ENCODE data around the gene RALGPS1. TPM values are rescaled to one million over a fixed set of nuclear protein-coding genes. Genes with fewer than 3 reads are reported as not detected.
A peak's percentile ranks its signal among the peaks of the same experiment; 100 is the strongest.

RALGPS1 gene
- total RNA-seq, result 21.1 TPM
- long read RNA-seq, partial matches to known transcripts, result 4 of 14 reads
- long read RNA-seq, other reads (novel, unspliced or antisense), result 10 of 14 reads

GRCh38 chr9:126914458-126915280, at the start of gene RALGPS1:
RALGPS1 (plus strand) TSS chr9:126914782; CDS start chr9:126962290, 47,508 bp downstream.
- DNase-seq (peak; percentile 98), ATAC-seq (peak; percentile 99)
- intact Hi-C loops (cut with micrococcal nuclease), result no loop called here

GRCh38 chr9:126869368-126869767, 45.2 kb upstream of the RALGPS1 start:
- no peak for DNase-seq
- ATAC-seq, result no peak
- intact Hi-C loops (cut with micrococcal nuclease), result no loop called here

- DNase-seq (no peak), ATAC-seq (no peak)
- intact Hi-C loops (cut with micrococcal nuclease), result no loop called here
Measured at GRCh38 chr9:126872516-126872915, 42.1 kb upstream of the RALGPS1 start.

- peak; percentile 26 for ATAC-seq
- intact Hi-C loops (cut with micrococcal nuclease), result no loop called here
- no peak for DNase-seq
Measured at GRCh38 chr9:126874546-126875314, 39.9 kb upstream of the RALGPS1 start.

GRCh38 chr9:126875756-126876510, 38.6 kb upstream of the RALGPS1 start:
- no peak for DNase-seq
- intact Hi-C loops (cut with micrococcal nuclease), result no loop called here
- no peak for ATAC-seq

GRCh38 chr9:126876531-126876930, 38.1 kb upstream of the RALGPS1 start:
- no peak for DNase-seq
- intact Hi-C loops (cut with micrococcal nuclease), result no loop called here
- no peak for ATAC-seq

GRCh38 chr9:126877418-126877817, 37.2 kb upstream of the RALGPS1 start:
- DNase-seq, result no peak
- ATAC-seq, result no peak
- intact Hi-C loops (cut with micrococcal nuclease), result no loop called here

- DNase-seq (no peak), ATAC-seq (no peak)
- intact Hi-C loops (cut with micrococcal nuclease), result no loop called here
Measured at GRCh38 chr9:126879288-126879687, 35.3 kb upstream of the RALGPS1 start.

- intact Hi-C loops (cut with micrococcal nuclease), result no loop called here
- ATAC-seq (peak; percentile 14), DNase-seq (no peak)
Measured at GRCh38 chr9:126880226-126880946, 34.2 kb upstream of the RALGPS1 start.

GRCh38 chr9:126880947-126881332, 33.6 kb upstream of the RALGPS1 start:
- ATAC-seq (peak; percentile 77), DNase-seq (no peak)
- intact Hi-C loops (cut with micrococcal nuclease), result no loop called here

GRCh38 chr9:126882746-126883145, 31.8 kb upstream of the RALGPS1 start:
- no peak for DNase-seq
- ATAC-seq, result no peak
- intact Hi-C loops (cut with micrococcal nuclease), result no loop called here

GRCh38 chr9:126883636-126884035, 30.9 kb upstream of the RALGPS1 start:
- ATAC-seq, result no peak

GRCh38 chr9:126885131-126885641, 29.4 kb upstream of the RALGPS1 start:
- ATAC-seq (peak; percentile 39), DNase-seq (no peak)
- intact Hi-C loops (cut with micrococcal nuclease), result no loop called here

More at GRCh38 chr9:126883636-126884035, 30.9 kb upstream of the RALGPS1 start:
- DNase-seq, result no peak
- intact Hi-C loops (cut with micrococcal nuclease), result no loop called here

GRCh38 chr9:126886034-126886822, 28.4 kb upstream of the RALGPS1 start:
- DNase-seq, result no peak
- intact Hi-C loops (cut with micrococcal nuclease), result no loop called here
- ATAC-seq, result no peak

- ATAC-seq (no peak), DNase-seq (no peak)
- intact Hi-C loops (cut with micrococcal nuclease), result no loop called here
Measured at GRCh38 chr9:126886897-126887296, 27.7 kb upstream of the RALGPS1 start.

GRCh38 chr9:126891676-126892075, 22.9 kb upstream of the RALGPS1 start:
- intact Hi-C loops (cut with micrococcal nuclease), result no loop called here
- ATAC-seq, result no peak
- DNase-seq, result no peak

GRCh38 chr9:126893079-126893478, 21.5 kb upstream of the RALGPS1 start:
- DNase-seq (no peak), ATAC-seq (no peak)
- intact Hi-C loops (cut with micrococcal nuclease), result no loop called here

- intact Hi-C loops (cut with micrococcal nuclease), result no loop called here
- DNase-seq, result no peak
- no peak for ATAC-seq
Measured at GRCh38 chr9:126894052-126894603, 20.5 kb upstream of the RALGPS1 start.

Measured in left ventricle myocardium superior (tissue), 1 donor.